Measurements from ENCODE around the gene SPHK2.

The SPHK2 gene

GRCh38 chr19:48616491-48617056 lies 2.7 kb upstream of the SPHK2 start:
- no peaks in the 10 kb centered on the region for H3K9me3 ChIP-seq (ENCODE audit: insufficient read depth, low read length, severe bottlenecking)
- H3K4me3 ChIP-seq (ENCODE audit: low read depth in 1 of 2, low read length in 2 of 2) = peak overlapping the region in 1 of 2 experiments; percentile 77; a peak in 1 of 4 replicates
- H3K27me3 ChIP-seq (ENCODE audit: insufficient read depth, low read length, poor library complexity) = no peaks in the 10 kb centered on the region
- no peak for ATAC-seq (ENCODE audit: insufficient read depth, low read depth)
- H3K9ac ChIP-seq (ENCODE audit: low read depth, low read length) = peak overlapping the region; percentile 91; the same call in 1 of the 2 replicates
- H4K20me1 ChIP-seq (ENCODE audit: insufficient read depth, low read length) = peaks cover 50% of the 10 kb centered on the region
- no peak overlapping the region for H3K27ac ChIP-seq (ENCODE audit: low read length)
- H3K79me2 ChIP-seq (ENCODE audit: insufficient read depth, low read length) = peaks cover 53% of the 10 kb centered on the region
- H3K4me2 ChIP-seq (ENCODE audit: insufficient read depth, low read length) = peak overlapping the region; percentile 87
- peaks cover 40% of the 10 kb centered on the region for H3K4me1 ChIP-seq (ENCODE audit: insufficient read depth, low read length)
- no peak overlapping the region for H2AFZ ChIP-seq (ENCODE audit: low read depth, low read length)
- TF ChIP-seq EZH2 (IDR thresholded peaks at IDR 0.05; ENCODE audit: borderline replicate concordance, low read depth, low read length, severe bottlenecking) (no peak), CTCF (IDR thresholded peaks at IDR 0.05; ENCODE audit: borderline replicate concordance, extremely low read depth, low read length, poor library complexity, severe bottlenecking) (no peak)
- H3K36me3 ChIP-seq (ENCODE audit: insufficient read depth, low read length) = peaks cover 45% of the 10 kb centered on the region
- DNase-seq = no peak

DNA sequence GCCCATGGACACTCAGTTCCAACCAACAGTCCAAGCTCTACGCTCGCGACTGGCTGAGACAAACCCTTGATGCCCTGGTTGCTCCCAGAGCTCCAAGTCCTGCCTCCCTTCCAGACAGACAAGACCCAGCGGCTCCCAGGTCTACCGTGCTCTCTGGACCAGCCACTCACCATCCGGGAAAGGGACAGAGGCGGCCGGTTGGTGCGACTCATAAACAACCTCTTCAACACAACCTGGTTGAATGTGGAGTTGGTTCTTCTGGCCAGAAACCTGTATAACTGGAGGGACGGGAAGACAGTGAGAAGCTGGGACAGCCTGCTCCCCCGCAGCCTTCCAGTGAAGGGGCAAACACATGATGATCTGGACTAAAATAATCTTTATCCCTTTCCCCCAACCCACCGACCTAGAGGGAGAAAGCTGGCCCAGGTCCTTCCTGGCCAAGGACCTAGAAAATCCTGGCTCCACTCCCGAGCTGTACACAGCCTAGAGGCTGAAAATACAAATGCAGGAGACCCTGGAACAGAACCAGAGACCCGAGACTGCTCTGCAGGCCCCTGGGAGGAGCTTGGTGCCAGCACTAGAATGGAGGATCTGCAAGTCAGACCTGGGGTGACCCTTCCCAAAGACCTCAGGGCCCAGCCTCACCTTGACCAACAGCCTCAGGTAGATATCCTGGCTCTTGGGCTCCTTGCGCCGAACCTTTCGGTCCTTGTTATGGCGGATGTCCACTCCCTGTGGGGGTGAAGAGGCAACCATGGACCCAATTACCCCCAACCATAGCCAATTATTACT lies 2.0 kb upstream of the SPHK2 start:
- no peak for ATAC-seq (ENCODE audit: insufficient read depth, low read depth)
- Histone ChIP-seq H3K27me3 (ENCODE audit: insufficient read depth, low read length, poor library complexity) (no peaks in the 10 kb centered on the region), H3K36me3 (ENCODE audit: insufficient read depth, low read length) (peaks cover 47% of the 10 kb centered on the region), H3K79me2 (ENCODE audit: insufficient read depth, low read length) (peaks cover 55% of the 10 kb centered on the region), H3K4me3 (ENCODE audit: low read depth in 1 of 2, low read length in 2 of 2) (peak overlapping the region; percentile 77 to 92; a peak in 3 of 4 replicates), H4K20me1 (ENCODE audit: insufficient read depth, low read length) (peaks cover 50% of the 10 kb centered on the region), H3K4me2 (ENCODE audit: insufficient read depth, low read length) (peak overlapping the region; percentile 87), H3K27ac (ENCODE audit: low read length) (peak overlapping the region; percentile 90), H3K9ac (ENCODE audit: low read depth, low read length) (peak overlapping the region; percentile 91), H3K9me3 (ENCODE audit: insufficient read depth, low read length, severe bottlenecking) (no peaks in the 10 kb centered on the region), H3K4me1 (ENCODE audit: insufficient read depth, low read length) (peaks cover 44% of the 10 kb centered on the region), H2AFZ (ENCODE audit: low read depth, low read length) (no peak overlapping the region)
- TF ChIP-seq EZH2 (IDR thresholded peaks at IDR 0.05; ENCODE audit: borderline replicate concordance, low read depth, low read length, severe bottlenecking) (no peak), CTCF (IDR thresholded peaks at IDR 0.05; ENCODE audit: borderline replicate concordance, extremely low read depth, low read length, poor library complexity, severe bottlenecking) (peak; percentile 2)
- no peak for DNase-seq

- Histone ChIP-seq H2AFZ (ENCODE audit: low read depth, low read length) (peak overlapping the region; percentile 70), H3K9me3 (ENCODE audit: insufficient read depth, low read length, severe bottlenecking) (no peaks in the 10 kb centered on the region), H3K27ac (ENCODE audit: low read length) (peak overlapping the region; percentile 90), H3K9ac (ENCODE audit: low read depth, low read length) (peak overlapping the region; percentile 91), H3K4me1 (ENCODE audit: insufficient read depth, low read length) (peaks cover 55% of the 10 kb centered on the region), H3K4me2 (ENCODE audit: insufficient read depth, low read length) (peak overlapping the region; percentile 87), H4K20me1 (ENCODE audit: insufficient read depth, low read length) (peaks cover 48% of the 10 kb centered on the region), H3K4me3 (ENCODE audit: low read depth in 1 of 2, low read length in 2 of 2) (peak overlapping the region; percentile 77 to 92; a peak in 3 of 4 replicates), H3K27me3 (ENCODE audit: insufficient read depth, low read length, poor library complexity) (no peaks in the 10 kb centered on the region), H3K36me3 (ENCODE audit: insufficient read depth, low read length) (peaks cover 49% of the 10 kb centered on the region), H3K79me2 (ENCODE audit: insufficient read depth, low read length) (peaks cover 61% of the 10 kb centered on the region)
- TF ChIP-seq EZH2 (IDR thresholded peaks at IDR 0.05; ENCODE audit: borderline replicate concordance, low read depth, low read length, severe bottlenecking) = no peak
- TF ChIP-seq CTCF (IDR thresholded peaks at IDR 0.05; ENCODE audit: borderline replicate concordance, extremely low read depth, low read length, poor library complexity, severe bottlenecking) = no peak
- DNase-seq (no peak), ATAC-seq (ENCODE audit: insufficient read depth, low read depth) (no peak)
Observed at GRCh38 chr19:48618278-48618915, 909 bp upstream of the SPHK2 start.

Measured in DND-41 (cell line).